ENCODE measurements around the gene ITGAV.

Gene ITGAV

DNA sequence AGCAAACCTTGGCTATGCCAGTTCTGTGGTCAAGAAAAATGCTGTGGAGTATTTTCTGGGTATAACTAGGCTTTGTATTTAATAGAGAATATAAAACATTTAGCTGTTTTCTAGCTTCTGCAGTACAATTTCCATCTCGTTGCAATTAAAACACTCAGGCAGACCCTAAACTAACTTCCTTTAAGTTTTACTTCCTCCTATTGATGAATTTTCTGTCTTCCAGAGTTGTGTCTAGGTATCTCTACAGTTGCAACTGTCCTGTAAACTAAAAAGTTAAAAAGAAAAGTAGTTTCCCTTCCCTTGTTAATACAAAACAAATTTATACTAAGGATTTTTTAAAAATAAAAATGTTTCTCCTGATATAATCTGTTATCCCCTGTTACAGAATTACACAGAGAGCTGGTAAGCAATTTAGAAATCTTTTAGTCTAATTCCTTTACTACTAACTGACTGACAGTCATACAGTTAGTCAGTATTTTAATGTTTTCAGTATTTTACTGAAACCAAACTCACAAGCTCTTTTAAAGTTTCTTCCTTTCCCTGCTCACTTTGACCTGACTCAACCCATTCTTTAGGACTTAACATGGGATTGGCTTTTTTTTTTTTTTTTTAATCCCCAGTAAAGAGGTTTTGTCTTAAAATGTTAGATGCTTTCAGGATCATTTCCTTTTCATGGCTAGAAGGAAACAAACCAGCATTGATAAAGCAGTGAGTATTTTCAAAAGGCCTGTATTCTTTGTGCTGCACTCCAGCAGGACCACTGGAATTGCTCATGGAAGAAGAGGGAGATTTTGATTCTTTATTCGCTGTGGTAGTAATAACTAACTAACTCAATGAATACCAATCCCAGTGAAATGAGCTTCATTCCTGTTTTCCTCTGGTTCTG is 22.9 kb downstream of the ITGAV start:
- DNase-seq (ENCODE audit: low read depth in 3 of 3), result no peak

DNA sequence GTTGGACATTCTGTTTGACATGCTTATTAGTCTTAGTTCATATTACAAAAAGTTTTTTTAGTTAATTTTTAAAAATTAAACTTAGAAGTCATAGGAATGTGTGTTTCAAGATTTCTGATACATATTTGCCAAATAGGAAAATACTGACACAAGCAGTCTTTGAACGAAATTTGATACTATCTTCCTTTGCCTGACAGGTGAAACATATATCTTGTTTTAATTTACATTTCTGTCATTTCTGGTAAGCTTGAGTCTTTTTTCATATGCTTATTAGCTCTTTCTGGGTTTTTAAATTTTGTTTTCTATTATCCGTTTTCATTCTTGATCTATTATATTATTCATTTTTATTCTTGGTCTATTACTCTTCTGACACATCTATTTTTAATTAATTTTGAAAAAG is 24.5 kb downstream of the ITGAV start:
- no peak for DNase-seq (ENCODE audit: low read depth in 3 of 3)

DNA sequence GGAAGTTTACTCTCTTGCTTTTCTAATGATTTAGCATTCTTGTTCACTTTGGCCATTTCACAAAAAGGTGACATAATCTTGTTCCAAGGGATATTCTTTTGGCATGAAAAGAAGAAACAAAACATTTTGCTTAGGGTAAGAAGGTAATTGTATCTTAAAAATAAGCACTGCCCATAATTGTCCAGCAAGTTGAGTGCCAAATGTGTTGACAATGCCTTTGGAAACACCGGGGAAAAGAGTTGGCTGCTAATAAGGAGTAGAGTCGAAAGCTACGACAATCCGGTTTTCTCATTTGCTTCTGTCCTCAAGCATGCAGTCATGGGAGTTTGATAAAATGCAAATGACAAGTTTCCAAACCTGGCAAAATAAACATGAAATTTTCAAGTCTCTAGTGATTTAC is 27.3 kb downstream of the ITGAV start:
- no peak for DNase-seq (ENCODE audit: low read depth in 3 of 3)

DNA sequence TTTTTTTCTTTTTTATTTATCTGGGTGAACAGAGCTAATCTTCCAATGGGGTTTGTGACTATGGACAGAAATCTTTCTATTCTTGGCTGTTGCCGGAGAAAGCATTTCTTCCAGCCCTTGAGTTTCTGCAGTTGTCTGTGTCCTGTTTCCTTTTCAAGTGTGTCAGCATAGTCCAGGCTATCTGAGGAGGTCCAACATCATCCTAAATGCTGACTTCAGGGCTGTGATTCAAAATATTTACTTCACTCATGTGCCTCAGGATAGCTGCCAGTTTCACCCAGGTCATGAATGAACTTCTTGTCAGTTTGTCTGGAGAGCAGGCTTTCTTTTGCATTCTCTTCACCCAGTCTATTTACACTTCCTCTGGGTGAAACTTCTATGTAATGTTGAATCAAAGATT is 27.9 kb downstream of the ITGAV start:
- DNase-seq (ENCODE audit: low read depth in 3 of 3), result no peak

DNA sequence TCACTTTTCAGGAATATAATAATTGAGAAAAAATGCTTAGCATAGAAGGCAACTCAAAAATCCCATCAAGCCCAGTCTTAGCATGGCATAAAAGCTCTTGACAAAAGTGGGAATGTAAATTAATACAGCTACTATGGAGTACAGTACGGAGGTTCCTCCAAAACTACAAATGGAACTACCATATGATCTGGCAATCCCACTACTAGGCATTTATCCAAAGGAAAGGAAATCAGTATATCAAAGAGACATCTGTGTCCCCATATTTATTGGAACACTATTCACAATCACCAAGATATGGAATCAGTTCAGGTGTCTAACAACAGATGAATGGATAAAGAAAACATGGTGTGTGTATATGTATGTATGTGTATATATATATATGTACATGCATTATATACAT is 28.8 kb downstream of the ITGAV start:
- no peak for DNase-seq (ENCODE audit: low read depth in 3 of 3)

DNA sequence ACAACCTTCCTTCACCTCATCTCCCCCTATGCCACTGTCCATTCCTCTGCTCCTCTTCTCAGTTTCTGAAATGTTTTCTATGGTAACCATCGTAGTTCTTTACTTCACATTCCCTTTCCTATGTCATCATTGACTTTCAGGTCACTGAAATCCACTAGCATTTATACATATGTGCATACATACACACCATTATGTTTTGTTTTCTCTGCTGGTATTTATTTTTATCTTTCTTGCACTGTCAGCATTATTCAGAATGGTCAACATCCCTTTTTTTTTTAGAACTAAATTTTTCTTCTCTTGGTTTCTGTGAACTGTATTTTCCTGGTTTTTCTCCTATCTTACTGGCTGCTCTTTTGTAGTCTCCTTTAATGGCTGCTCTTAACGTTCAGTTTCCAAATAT is 33.2 kb downstream of the ITGAV start:
- DNase-seq (ENCODE audit: low read depth in 3 of 3), result no peak

DNA sequence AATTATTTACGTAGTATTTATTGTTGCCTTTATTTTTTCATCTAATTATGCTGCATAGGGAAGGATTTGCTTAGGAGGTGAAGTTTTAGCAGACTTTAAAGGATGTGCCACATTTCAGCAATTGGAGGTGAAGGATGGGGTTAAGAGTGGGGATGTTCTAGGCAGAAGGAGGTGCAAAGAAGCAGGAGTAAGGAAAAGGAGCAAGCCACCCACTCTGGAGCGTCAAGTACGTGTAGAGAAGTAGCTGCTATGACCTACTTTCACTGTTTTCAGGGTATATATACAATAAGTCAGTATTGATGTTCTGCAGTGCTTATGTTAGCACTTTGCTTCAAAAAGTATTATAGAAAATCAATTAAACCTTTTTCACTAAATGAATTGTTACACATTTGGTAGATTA is 34.4 kb downstream of the ITGAV start:
- no peak for DNase-seq (ENCODE audit: low read depth in 3 of 3)

DNA sequence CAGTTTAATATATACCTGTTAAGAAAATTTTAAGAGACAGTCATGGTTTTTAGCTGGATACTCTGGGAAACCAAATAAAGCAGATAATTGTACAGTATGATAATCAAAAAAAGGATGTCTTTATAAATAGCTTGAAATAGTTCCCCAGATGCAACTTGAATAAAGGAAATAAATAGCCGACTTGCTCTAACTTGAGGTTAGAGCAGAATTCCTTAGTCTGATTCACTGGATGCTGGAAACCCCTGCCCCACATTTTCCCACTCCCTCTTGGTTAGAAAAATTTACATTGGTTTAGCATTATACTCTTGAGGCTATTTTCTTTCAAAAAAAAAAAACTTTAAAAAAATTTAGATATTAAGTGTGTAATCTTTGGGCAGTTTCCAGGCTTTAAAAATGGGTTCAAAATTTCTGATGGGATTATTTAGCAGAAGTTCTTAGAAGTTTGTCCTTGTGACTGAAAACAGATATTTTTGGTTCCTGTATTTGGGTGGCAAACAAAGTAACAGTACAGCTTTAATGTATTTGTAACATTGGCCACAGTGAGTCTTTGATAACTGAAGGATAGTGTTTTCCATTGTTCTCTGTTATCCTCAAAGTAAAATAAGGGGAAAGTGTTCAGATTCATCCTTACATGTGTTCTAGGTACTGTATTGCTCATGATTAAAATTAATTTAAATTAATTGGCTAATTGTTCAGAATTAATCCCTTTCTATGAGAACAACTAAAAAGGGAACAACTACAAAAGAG is 39.6 kb downstream of the ITGAV start:
- no peak for DNase-seq (ENCODE audit: low read depth in 3 of 3)

DNA sequence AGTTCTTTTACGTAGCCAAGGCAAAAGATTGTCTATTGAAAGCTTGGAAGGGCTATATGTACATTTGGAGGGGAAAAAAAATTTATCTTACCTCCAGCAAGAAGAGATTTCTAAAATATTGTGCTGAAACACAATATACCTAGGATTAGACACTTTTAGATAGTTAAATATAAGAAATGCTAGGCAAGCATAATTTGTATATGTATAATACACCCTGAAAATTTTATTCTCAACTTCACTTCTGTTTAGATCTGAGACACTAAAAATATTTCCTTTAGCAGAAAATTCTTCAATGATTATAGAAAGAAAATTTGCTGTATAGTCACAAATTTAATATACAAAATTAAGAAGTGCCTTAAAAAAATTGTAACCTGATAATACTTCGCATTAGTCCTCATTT is 42.6 kb downstream of the ITGAV start:
- no peak for DNase-seq (ENCODE audit: low read depth in 3 of 3)

DNA sequence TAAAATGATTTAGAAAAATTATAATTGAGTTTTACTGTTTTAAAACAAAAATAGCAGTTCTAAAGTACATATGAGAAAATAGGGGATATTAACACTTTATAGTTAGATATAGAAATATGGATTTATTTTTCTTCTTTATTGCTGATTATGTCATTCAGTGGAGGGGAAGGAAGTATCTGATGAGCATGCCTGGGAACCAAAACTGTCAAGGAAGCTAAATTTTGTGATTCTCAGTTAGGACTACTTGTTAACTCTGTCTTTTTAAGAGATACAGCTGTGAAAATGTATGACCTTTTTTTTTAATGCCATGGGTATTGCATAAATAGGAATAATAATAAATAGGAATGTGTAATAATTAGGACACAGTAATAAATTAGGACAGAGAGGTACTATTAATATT is 44.8 kb downstream of the ITGAV start:
- no peak for DNase-seq (ENCODE audit: low read depth in 3 of 3)

DNA sequence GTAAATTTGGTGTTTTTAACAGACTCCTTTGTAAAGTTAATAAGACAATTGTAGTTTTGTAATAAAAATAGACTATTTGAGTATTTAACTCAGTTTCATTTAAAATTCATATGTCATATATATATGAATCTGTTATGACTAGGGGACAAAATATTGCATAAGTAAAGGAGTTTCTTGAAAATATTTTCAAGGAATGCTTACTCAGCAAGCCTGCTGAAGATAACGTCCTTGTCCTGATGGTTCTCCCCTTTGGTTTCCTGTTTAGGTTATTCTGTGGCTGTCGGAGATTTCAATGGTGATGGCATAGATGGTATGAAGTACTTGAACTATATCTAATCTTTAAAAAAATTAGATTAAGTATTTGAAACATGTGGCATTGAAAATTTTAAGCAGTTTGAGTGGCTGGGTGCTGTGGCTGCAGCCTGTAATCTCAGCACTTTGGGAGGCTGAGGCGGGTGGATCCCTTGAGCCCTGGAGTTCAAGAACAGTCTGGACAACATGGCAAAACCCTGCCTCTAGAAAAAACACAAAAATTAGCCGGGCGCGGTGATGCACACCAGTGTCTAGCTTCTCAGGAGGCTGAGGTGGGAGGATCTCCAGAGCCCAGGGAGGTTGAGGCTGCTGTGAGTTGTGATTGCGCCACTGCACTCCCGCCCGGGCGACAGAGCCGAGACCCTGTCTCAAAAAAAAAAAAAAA is 47.1 kb downstream of the ITGAV start:
- no peak for DNase-seq (ENCODE audit: low read depth in 3 of 3)

DNA sequence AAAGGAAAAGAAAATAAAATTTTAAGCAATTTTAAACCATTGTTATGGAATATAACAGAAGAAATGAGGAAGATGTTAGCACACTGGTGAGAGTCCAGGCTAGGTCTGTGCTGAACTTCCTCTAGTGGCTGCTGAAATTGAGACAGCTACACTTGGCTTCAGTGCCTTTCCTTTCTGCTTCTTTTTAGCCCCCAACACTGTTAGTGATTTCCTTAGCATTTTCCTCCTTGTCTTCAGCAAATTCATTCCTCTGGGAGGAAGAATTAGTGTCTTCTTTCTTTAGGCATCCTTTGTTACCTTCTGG is 47.6 kb downstream of the ITGAV start:
- DNase-seq (ENCODE audit: low read depth in 3 of 3), result no peak

DNA sequence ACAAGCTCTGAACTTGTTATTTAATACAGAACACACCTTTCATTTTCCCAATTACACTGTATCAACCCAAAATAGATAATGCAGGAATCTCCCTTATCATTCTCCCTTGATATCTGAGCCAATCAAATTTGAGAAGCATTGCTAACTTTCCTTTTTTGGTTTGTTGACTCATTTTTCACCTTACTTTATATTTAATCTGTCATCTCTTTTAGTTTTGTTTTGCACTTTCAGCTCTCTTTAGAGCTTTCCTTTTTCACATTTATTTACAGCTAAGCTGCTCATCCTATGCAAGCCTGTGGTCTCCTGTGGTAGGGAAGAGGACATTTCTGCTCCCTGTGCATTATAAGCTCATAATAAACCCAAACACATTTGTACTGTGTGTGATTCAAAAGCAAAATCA is 50.1 kb downstream of the ITGAV start:
- DNase-seq (ENCODE audit: low read depth in 3 of 3), result no peak

DNA sequence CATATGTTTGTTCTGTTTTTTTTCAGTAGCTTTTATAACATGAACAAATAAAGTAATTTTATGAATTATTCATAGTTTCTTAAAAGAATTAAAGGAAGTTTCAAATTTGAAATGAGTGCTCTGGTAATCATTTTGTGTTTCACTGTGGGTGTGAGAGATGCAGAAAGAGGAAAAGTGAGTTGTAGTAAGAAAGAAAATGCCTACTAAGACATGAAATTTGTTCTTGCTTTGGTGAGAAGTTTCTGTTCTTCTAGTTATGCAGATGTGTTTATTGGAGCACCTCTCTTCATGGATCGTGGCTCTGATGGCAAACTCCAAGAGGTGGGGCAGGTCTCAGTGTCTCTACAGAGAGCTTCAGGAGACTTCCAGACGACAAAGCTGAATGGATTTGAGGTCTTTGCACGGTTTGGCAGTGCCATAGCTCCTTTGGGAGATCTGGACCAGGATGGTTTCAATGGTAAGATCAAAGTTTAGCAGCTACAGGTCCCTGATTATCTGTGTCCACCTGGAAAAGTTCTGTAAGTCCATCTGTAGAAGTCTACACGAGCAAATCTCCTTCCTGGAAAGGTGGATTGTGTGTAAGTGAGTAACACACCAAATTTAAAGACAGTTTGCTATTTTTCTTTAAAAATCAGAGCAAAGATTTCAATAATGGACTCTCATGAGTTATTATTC is 51.4 kb downstream of the ITGAV start:
- no peak for DNase-seq (ENCODE audit: low read depth in 3 of 3)

DNA sequence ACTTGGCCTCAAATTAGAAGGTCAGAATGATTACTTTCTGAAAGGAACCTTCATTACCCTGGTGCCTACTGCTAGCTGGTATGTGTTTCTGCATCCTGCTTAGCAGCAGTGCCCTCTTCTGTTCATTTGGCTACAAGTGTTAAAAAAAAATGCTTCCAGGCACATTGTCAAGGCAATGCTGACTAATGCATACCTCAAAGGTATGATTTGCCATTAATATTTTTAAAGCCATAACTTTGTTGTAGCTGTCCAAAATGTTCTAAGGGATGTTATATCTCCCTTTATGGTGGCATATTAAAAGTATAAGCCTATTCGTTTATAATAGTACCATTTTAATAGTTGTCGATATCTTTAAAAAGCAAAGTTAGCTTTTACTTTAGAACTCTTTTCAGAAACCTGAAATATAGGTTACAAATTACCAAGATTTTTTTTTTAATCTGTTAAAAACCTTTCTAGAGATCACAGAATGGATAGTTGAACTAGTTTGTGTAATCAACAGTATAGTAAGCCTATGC is 52.0 kb downstream of the ITGAV start:
- DNase-seq (ENCODE audit: low read depth in 3 of 3), result no peak

DNA sequence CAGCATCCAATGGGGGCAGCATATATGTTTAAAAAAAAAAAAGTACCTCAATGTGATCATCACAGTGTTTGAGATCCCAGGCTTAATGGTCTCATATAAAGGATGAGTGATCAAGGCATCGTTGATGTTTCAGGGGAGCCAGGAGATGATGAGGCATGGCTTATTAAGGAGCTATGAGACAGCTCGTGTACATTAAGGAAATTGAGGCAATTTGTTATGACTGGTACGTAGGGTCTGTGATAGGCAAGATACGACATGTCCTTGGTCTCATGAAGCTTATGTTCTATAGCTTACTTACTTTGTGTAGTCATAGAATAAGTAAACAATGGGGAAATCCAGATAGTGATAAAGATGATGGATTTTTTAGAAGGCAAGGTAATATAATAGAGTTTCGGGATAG is 54.9 kb downstream of the ITGAV start:
- DNase-seq (ENCODE audit: low read depth in 3 of 3), result no peak

DNA sequence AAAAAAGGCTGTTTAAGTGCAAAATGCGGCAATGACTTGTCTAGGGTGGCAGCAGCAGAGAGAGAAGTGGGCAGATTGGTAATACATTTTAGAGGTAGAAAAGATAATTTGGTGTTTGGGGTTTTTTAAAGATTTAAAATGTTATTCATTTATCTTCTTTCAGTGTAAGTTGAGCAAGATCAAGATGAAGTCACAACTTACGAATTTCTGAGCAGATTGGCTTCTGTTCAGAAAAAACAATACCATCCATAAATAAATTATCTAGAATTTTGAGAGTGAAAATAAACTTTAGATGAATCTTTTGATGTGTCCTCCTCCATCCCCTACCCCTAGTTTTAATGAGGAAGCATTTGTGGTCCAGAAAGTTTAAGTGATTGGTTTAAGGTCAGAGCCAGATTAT is 56.1 kb downstream of the ITGAV start:
- no peak for DNase-seq (ENCODE audit: low read depth in 3 of 3)

DNA sequence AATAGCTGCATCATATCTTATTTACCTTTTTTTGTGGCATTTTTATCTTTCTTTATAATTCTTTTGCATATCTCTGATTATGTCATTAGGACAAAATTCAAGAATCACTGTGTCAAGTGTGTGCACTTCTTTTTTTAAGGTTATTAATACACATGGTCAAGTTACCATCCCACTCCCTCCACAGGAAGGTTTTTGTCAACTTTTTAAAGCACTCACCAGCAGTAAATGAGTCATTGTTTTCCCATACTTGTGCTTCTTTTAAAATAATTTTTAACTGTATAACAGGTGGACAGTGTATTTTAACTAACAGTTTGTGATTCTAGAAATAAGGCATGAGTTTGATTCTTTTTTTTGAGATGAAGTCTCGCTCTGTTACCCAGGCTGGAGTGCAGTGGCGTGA is 58.3 kb downstream of the ITGAV start:
- no peak for DNase-seq (ENCODE audit: low read depth in 3 of 3)

DNA sequence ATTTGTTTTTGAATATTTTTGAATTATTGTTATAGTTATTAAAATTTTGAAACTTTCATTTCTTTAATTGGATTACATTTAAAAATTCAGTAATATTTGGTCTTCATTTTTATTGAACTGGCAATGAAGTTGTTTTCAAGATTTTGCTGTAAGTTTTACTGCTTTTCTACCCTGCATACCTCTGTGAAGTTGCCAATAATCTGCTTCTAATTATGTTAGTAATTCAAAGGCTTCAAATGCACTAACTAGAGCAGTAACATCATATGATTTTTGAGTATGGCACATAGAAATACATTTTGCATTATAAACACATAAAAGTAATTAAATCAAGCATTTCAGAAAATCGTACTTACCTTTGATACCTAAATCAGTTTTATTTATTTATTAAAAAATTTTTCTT is 63.7 kb downstream of the ITGAV start:
- DNase-seq (ENCODE audit: low read depth in 3 of 3), result no peak

DNA sequence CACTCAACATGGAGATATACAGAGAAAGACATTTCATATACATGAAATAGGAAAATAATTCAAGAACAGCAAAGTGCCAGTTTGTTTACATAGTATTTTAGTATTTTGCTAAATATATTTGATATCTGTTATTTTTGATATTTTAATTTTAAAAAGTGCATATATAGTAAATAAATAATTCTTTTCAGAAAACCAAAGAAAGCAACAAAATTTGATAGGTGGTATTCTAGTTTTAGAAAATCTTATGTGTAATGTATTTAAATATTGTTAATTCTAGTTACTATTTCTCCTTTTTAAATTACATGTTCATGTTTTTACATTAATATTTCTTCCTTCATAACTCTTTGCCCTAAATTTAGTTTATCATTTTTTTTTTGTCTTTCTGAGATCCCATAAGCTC is 69.5 kb downstream of the ITGAV start:
- DNase-seq (ENCODE audit: low read depth in 3 of 3), result no peak

DNA sequence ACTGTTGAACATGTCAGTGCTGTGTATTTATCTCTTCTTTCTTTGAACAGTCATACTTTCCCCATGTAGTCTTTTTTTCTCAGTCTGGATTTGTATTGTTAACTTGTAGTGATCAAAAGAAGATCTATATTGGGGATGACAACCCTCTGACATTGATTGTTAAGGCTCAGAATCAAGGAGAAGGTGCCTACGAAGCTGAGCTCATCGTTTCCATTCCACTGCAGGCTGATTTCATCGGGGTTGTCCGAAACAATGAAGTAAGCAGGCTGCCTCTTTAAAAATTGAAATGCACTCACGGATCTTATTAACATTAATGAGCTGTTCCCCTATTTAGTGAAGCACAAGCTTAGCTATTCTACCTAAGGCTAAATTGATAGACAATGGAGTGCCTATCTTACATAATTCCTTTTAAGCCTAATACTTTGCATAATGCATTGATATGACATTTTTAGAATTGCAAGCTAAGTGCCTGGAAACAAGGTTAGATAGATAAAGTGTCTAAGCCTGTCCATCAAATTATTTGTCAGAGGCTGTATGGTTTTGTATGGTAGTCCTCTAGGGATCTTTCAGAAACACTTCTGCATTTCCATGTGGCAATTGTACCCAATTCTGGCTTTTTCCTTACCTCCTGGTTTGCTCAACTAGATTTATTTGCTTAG is 74.7 kb downstream of the ITGAV start:
- no peak for DNase-seq (ENCODE audit: low read depth in 3 of 3)

DNA sequence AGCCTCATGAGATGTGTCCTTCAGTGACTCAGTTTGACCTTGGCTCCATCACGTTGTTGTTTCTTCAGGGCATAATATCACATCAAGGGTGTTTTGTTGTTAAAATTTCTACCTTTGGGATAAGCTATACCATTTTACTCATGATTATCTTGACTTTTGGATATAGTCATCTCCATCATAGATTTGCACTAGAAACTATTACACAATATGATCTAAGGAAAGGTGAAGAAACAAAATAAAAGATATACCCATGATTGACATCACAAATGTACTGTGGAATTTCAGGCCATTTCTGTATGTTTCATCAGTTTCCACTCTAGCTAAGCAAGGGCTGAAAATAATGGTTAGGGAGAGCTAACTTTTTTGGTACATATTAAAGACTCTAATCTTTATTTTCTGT is 79.3 kb downstream of the ITGAV start:
- no peak for DNase-seq (ENCODE audit: low read depth in 3 of 3)
